ENCODE results near the gene USHBP1.

USHBP1 gene, protein sequence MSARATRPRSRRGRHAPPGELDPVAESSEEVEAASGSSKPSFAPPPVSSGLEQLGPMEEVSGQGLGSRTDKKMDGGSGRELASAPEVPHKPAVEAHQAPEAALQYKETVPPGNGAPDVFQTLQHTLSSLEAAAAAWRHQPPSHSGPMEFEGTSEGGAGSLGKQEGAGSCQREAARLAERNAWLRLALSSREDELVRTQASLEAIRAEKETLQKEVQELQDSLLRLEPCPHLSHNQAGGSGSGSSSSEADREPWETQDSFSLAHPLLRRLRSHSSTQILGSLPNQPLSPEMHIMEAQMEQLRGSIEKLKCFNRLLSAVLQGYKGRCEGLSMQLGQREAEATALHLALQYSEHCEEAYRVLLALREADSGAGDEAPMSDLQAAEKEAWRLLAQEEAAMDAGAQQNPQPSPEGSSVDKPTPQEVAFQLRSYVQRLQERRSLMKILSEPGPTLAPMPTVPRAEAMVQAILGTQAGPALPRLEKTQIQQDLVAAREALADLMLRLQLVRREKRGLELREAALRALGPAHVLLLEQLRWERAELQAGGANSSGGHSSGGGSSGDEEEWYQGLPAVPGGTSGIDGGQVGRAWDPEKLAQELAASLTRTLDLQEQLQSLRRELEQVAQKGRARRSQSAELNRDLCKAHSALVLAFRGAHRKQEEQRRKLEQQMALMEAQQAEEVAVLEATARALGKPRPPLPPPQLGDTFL

DNA sequence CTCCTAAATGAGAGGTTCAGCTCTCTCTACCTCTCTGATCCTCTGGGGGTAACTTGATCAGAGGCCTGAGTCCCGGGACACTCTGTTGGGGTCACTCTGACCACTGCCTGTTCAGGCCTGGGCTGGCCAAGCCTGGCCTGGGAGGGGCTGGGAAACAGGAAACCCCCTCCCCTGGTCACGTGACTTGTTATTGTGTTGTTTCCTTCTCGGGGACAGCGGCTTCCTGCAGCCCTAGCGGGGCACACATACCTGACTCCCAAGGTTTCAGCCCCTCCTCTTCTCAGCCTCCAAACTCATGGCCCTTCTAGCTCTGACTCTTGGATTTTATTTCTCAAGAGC, at the start of gene USHBP1:
TSS of gene USHBP1 (minus strand) at position 105 of the 339 bp plus-strand sequence. CDS start 446 bp downstream, outside the sequence.
- no peak for DNase-seq

DNA sequence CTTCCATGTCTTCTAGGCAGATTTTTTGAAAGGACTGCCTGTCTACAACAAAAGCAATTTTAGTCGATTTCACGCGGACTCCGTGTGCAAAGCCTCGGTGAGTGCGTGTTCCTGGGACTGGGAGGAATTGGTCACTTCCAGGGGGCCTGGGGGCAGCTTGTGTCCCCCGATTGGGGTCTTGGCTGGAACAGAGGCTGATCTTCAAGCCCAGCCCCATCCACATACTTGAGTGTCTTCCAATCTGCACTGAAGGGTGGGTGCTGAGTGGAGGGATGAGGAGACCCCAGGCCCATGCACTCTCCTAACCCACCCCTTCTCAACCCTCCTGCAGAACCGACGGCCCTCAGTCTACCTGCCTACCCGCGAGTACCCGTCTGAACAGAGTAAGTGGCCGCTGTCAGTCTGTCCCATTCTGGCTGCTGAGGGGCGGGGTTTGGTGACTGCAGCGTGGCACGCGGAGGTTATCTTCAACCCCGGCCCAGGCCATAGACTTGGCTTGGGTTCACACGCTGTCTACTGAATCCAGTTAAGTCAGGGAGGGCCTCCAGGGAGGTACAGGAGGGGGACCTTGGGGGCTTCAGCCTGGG, 49.6 kb upstream of the USHBP1 start:
- DNase-seq, result no peak

DNA sequence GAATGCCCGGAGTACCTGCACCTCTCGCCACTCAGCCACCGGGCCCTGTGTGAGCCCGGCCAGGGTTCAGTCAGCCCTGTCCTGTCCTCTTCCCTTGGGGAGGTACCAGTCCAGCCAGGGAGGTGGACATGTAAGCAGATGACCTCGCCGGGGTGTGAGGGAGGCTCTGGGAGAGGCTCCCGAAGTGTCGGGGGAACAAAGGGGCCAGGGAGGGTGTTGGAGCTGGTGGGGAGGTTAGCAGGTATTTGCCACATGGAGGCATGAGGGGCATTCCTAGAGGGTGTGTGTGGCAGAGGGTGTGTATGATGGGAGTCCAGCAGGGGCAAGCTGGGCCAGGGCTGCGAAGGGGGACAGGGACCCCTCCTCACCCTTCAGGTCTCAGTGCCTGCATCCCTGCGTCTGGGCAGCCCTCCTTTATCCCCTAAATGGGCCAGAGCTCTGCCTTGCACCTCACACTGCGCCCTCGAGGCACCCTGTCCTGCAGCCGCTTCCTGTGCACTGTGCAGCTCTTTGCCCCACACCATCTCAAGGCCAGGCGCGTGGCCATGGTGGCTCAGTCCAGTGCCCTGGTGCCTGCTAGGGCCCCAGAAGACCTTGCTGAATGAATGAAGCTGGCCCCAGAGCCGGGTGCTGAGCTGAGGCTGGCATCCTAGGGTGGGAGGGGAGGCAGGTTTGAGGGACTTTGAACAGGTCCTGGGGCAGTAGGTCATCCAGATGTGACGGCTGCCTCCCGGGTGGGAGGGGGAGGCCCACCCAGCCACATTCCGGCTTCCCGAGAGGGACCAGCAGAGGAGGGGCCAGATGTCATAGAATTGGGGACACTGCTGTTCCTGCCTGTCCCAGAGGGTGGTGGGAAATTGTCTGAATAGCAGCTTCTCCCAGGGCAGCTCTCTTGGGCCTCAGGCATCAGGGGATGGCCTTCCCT, 47.9 kb upstream of the USHBP1 start:
- DNase-seq, result no peak

DNA sequence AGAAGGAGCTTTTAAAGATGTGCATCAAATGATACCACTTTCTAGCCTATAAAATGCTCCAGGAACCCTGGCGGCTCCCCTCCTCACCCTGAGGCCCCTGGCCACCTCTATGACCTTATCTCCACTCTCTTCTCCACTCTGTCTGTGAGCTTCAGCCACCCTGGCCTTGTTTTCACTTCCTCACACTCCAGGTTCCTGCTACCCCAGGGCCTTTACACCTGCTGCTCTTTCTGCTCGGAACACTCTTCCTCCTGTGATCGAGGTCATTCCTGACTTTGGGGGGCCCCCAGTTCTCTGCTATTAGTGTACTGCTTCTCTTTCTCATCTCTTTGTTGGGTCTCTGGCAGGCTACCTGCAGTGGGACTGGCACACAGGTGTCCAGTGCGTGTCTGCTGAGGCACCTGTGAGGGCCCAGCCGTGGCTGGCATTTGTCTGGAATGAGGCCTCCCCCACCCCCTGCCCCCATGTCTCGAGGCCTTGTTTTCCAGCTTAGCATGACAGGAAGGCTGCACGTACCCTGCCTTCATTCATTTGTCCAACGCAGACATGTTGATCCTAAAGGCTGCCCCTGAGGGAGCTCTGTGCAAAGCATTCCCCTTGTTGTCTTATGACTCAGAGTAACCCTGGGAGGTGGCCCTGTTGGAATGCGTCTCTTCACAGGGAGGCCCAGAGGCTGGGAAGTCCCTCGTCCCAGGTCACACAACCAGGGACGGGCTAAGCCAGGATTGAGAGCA, 47.1 kb upstream of the USHBP1 start:
- DNase-seq, result peak; percentile 83

DNA sequence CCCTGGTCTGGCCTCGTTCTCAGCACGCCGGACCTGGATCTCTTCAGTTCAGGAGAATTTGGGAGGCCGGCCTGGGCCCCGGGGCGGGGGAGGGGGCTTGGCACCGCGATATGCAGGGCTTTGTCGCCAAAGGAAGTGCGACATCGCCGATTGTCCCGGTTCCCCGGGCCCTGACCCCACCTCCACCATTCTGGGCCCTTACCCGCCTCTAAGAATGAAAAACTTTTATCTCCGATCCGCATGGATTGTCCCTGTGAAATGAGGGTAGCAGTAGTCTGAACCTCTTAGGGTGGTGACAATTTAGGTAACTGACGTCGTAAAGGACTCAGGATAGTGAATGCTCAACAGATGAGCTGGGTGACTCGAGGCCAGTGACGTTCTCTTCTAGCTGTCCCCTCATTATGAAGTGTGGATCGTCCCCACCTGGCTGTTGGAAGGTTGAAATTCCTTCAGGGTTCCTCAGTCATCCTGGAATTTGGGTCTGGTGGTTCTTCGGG, 45.5 kb upstream of the USHBP1 start:
- no peak for DNase-seq

DNA sequence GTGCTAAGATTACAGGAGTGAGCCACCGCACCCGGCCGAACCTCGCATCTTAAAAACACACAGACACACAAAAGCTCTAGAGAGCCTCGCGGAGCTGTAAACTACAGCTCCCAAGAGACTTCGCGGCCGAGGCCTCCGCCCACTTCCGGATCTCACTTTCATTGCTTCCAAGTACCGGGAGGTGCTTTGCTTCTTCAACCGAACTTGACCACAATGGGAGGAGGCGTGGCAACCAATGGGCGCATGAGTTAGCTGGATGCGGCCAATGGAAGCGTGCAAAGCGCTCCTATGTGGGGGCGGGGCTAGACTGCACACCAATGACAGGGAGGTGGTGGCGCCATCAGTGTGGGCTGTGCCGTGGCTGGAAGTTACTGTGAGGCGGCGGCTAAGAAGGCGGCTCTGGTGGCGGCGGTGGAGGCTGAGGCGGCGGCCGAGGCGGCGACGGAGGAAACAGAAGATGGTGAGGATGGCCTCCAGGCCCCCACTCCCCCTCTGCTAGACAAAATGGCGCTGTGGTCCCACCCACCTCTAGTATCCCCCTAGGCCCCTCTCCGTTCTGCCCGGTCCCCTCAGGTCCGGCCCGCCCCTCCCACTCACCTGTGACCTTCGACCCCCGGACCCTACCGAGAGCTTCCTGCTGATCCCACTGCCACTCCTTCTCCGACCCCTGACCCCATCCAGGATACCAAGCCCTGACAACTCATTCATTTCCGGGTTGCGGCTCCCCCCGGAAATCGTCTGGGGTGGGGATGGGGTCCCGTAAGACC, 44.8 kb upstream of the USHBP1 start, which contains the start of gene DDA1:
TSS of gene DDA1 (plus strand) at position 366 of the 767 bp plus-strand sequence. CDS start at position 458, 92 bp downstream.
- peak; percentile 94 for DNase-seq

DNA sequence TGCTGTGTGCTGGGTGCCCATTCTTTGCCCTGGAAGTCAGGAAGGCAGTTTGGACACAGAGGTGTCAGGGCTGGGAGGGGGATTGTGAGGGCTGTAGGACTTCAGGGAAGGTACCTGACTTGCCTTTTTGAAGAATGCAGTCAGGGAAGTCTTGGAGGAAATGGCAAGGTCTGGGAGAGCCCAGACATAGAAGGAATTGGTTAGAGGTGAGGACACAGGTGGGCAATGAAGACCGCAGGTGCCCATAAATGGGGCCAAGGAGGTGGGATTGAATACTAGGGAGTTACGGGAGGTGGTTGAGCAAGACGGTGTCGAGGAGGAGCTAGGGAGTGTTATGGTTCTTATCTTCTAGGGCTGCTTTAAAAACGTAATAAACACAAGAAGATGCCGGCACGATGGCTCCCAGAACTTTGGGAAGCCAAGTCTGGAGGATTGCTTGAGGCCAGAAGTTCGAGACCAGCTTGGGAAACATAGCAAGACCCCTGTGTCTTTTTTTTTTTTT, 43.4 kb upstream of the USHBP1 start:
- no peak for DNase-seq

DNA sequence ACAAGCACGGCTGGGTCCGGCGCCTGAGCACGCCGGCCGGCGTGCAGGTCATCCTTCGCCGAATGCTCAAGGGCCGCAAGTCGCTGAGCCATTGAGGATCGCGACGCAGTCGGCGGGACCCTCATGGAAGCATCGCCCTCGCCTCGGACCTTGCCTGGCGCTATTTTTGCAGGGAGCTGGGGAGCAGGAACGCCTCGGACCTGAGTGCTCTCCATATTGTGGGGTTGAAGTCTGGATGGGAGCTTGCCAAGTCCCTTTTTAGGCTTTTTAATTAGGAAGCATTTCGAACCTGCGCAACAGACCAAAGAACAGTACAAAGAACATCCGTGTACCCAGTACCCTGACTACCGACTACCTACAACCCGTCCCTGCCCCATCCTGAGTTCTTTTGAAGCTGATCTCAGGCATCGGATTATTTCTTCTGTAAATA, 41.8 kb upstream of the USHBP1 start:
- DNase-seq, result no peak

DNA sequence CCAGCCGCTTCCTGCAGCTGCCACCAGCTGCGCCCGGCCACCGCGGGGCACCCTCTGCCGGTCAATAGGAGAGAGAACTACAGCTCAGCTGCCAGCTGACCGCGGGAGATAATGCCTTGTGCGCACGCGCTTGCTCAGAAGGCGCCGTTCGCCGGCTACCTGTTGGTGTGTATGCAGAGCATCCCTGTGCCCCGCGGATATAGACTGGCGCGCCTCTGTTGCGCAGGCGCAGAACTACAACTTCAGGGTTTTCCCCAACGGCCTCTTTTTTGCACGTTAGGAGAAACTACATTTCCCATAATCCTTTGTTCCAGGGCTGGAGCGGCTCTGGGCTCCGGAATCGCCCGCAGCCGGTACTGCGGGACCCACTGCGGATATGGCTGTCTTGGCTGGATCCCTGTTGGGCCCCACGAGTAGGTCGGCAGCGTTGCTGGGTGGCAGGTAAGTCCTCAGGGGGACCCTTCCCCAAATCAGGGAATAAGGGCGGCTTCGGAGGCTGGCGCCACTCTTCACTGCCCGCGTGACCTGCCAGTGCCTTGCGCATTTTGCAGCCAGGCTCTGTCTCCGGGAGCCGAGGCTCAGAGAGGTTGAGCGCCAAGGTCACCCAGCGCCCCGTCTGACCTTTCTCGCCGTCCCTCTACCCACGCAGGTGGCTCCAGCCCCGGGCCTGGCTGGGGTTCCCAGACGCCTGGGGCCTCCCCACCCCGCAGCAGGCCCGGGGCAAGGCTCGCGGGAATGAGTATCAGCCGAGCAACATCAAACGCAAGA, 41.2 kb upstream of the USHBP1 start, which contains the start of gene MRPL34:
TSS of gene MRPL34 (plus strand) at position 356 of the 768 bp plus-strand sequence. CDS start at position 377, 21 bp downstream.
- DNase-seq, result peak; percentile 70

DNA sequence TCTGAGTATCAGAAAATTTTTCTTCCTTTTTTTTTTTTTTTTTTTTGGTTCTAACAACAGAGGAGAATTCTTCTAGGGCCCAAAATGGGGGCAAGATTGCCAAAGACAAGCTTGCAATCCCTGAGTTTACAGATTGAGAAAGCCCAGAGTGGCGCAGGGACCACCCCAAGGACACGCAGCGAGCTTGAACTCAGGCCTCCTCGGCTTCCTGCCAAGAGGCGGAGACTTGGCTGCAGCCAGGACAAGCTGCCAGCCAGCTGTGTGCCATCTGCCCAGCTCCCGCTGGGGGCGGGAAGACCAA, 40.6 kb upstream of the USHBP1 start:
- DNase-seq, result no peak

DNA sequence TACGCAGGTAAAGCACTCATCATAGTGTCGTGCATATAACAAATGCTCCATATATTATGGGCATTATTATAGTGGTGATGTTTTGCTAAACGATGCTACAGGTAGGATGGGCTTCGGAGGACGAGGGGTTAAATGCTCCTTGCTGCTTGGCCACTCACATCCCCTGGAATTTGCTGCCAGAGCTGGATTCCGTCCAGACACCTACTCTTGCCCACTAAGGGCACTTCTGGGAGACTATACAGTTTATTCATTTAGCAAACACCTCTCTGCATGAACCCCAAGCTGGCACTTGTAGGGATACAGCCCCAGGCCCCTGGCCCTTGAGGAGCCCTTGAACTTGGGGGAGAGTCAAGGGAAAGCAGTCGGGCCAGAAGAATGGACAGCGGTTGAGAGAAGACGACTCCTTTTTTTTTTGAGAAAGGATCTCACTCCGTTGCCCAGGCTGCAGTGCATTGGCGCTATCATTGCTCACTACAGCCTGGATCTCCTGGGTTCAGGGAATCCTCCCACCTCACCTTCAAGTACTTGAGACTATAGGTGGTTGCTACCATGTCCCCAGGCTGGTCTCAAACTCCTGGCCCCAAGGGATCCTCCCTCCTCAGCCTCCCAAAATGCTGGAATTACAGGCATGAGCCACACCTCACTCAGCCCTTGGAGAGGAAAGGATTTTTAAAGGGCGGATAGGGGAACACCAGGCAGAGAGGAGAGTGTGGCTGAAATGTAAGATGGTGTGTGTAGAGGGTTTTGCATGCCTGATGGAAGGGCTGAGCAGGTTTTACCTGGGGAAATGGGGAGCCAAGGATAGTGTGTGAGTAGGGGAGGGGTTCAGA, 40.1 kb upstream of the USHBP1 start:
- DNase-seq, result no peak

DNA sequence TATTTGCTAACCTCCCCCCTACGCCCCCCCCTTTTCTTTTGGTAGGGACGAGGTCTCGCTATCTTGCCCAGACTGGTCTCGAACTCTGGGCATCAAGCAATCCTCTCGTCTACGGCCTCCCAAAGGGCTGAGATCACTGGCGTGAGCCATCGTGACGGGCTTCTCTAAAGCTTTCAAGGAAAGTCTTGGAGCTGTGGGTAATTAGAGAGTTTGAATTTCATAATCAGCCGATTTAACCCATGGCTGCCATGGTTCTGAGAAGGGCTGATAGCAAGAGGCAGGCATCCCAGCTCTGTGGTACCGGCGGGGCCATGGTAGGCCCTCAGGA, 39.4 kb upstream of the USHBP1 start:
- no peak for DNase-seq

DNA sequence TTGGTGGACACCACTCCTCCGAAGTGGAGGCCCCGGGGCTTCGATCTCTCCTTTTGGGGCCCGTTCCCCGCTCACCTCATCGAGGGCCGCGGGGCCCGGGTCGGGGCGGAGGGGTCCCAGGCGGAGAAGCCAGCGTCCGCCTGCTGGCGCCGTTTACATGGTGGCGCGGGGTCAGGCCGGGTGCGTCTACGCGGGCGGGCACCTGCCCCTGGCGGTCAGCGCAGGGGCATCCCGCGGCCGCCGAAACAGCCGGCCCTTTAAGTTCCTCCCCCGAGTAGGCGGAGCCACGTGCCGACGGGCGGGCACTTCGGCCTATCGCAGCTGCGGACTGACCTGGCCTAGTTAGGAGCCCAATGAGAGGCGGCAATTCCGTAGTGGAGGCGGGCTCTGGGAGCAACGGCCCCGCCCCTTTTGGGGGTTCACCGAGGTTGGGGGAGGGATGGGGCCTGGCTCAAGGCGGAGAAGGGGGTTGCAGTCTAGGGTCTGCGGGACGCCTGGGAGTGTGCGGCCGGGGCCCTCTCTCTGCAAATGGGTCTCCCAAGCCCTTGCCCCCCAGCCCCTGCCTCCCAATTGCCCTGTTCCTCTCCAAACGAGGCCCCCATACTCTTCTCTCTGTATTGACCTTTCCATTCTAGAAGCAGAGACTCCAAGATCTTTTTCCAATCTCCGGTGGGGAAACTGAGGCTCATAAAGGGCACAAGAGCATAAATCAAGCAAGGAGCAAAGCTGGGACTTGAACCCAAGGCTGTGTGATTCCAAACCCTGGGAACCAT, 38.8 kb upstream of the USHBP1 start, which contains the start of gene ABHD8:
TSS of gene ABHD8 (minus strand) at position 259 of the 773 bp plus-strand sequence. CDS start 1,809 bp downstream, outside the sequence.
- peak; percentile 77 for DNase-seq

DNA sequence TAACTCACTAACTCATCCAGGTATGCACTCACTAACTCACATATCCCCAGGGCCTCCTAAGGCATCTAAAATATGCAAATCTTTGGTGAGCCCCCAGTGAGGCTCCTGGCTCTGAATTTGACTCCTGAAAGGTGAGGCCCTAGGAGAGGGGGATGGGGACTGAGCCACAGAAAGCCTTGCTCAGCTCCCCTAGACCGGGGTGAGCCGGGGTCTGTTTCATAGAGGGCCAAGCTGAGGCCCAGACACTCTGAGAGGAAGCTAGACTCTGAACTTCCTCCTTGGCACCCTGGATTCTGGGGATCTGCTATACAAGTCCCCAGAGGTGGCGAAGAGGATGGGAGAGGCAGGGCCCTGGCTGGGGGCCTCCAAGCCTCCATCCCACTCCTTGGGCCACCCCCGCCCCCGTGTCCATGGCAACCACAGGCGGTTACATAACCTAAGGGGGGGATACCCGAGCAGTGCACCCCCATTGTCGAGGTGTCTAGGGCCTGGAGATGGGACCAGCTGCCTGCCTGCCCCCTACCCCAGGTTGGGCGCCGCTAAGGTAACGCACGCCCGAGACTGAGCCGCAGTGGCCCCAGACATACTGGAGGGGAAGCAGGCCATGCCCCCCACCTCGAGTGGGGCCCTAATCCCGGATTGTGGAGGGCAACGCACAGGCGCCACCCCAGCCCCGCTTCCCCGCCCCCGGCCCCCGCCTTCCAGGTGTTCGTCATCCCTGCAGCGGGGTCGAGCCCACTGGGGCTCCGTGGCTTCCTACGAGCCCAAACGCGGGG, 38.0 kb upstream of the USHBP1 start:
- peak; percentile 18 for DNase-seq

DNA sequence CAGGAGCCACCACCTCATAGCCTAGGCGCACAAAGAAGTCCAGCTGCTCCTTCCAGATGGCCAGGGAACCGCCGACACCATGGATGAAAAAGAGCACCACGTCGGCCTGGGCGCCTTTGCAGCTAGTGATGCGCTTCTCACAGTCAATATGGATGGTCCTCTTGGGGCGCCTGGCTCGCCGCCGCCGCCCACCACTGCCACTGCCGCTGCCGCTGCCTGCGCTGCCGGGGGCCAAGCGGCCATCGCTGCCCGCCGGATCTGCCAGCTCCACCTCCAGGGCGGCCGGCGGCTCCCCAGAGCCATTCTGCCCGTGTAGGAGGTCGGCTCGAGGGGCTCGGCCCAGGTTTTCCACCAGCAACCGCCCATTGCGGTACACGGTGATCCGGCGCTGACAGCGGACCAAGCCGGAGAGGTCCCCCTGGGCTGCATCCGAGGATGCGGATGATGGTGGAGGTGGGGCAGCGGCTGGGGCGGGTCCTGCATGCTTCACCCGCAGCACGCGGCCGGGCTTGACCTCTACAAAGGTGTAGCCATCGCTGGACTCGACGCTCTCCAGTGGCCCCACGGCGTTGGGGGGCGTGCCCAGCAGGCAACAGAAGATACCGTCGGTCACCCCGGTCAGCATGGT, 36.6 kb upstream of the USHBP1 start:
- DNase-seq, result no peak

DNA sequence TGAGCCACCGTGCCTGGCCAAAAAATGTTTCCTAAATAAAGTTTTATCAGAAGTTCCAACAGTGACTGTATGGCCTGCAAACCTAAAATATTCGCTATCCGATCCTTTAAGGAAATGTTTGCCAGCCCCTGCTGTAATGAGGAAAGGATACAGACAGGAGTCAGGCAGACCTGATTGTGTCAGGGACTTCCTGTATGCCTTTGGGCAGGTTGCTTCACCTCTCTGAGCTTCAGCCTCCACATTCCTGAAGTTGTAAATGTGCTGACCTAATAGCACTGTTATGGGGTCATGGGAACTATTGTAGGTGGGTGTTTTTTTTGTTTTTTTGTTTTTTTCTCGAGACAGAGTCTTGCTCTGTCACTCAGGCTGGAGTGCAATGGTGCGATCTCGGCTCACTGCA, 32.4 kb upstream of the USHBP1 start:
- DNase-seq, result no peak

DNA sequence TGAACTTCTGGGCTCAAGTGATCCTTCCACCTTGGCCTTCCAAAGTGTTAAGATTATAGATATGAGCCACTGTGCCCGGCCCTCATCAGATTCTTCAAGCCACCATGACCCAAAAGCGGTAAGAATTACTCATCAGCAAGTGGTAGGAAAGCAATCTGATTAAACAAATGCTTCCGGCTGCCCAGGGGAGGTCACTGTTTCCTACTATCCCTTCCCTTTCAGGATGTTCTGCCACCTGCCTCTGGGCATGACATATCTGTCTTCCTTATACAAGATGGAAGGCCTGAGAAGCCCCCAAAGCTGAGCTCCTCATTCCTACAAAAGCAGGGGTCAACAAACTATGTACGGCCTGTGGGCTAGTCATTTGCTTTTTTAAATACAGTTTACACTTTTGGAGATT, 31.7 kb upstream of the USHBP1 start:
- DNase-seq, result peak; percentile 77
